IPS DF 6.9 (cell line): ENCODE results near the gene FUT7.

Source experiments
- DNase-seq: peaks from one replicate; pipeline ENCODE4 v3.0.0-alpha.2; 2013; ENCODE audit warnings: low read depth, low spot score
- H3K27ac ChIP-seq: one replicate; pipeline ENCODE4 v1.5.1; 2013; ENCODE audit warnings: low read length, control low read depth
- H3K27me3 ChIP-seq: 2 replicates; pipeline ENCODE4 v1.6.1; 2013; ENCODE audit warnings: mild to moderate bottlenecking, low read length; ENCODE audit not compliant: control insufficient read depth, insufficient read depth
- H3K36me3 ChIP-seq: 2 replicates; pipeline ENCODE4 v1.6.1; 2013; ENCODE audit warnings: low read length; ENCODE audit not compliant: control insufficient read depth, insufficient read depth
- H3K4me1 ChIP-seq: 2 replicates; pipeline ENCODE4 v1.6.1; 2013; ENCODE audit warnings: low read length; ENCODE audit not compliant: control insufficient read depth, insufficient read depth
- H3K4me3 ChIP-seq: 2 replicates; pipeline ENCODE4 v1.5.1; 2013; ENCODE audit warnings: mild to moderate bottlenecking, low read length
- H3K9me3 ChIP-seq: 2 replicates; pipeline ENCODE4 v1.6.1; 2013; ENCODE audit warnings: low read length, inconsistent platforms; ENCODE audit not compliant: control insufficient read depth, insufficient read depth
- WGBS: extraction: QIAGEN DNeasy Blood & Tissue Kit; methylation state at CpG from one replicate; pipeline ENCODE4 v1.1.7; 2013; ENCODE audit warnings: mixed read lengths, missing lambda C conversion rate; ENCODE audit not compliant: insufficient read length, insufficient coverage; 5-methylcytosine and 5-hydroxymethylcytosine counted together

Gene FUT7

DNA sequence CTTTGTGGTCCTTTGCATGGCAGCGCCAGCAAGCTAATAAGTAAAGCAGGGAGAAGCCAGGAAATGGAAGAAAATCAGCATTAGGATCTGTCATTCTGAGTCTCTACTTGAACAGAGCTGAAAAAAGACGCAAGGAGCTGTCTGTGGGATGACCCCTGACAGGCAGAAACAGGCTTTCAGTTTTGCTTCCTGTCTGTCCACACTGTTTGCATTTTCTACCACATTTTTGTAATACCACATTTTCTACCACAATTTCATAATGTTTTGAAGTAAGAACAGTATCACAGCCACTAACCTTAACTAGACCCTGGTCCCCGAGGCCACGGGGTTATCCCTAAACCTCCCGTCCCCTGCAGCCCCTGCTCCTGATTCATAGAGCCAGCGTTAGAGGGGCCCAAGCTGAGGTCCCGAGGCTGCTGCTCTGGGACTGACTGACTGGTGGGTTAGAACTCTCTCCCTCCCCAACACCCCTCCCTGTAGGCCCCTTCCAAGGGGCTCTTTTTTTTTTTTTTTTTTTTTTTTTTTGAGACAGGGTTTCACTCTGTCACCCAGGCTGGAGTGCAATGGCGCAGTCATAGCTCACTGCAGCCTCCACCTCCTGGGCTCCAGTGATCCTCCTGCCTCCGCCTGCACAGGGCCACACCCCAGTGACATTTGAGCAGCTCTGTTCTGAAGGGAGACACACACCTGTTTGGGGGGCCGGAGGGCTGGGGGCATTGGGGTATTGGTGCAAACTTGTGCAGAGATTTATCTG is 31.5 kb downstream of the FUT7 start:
- H3K36me3 ChIP-seq = no peaks in the 10 kb centered on the region
- H3K9me3 ChIP-seq = no peaks in the 10 kb centered on the region
- H3K4me3 ChIP-seq = no peak overlapping the region
- H3K4me1 ChIP-seq = peaks cover 11% of the 10 kb centered on the region
- DNase-seq = no peak
- H3K27me3 ChIP-seq = no peaks in the 10 kb centered on the region; the same call in 1 of the 2 replicates
- WGBS = no CpG with 5 or more reads among the region's 10 CpGs
- H3K27ac ChIP-seq = no peak overlapping the region

GRCh38 chr9:136997830-136998234 is 34.1 kb downstream of the FUT7 start:
- DNase-seq = no peak
- WGBS = no CpG with 5 or more reads among the region's 18 CpGs
- H3K27ac ChIP-seq = no peak overlapping the region
- H3K4me1 ChIP-seq = peaks cover 17% of the 10 kb centered on the region
- H3K9me3 ChIP-seq = no peaks in the 10 kb centered on the region
- no peak overlapping the region for H3K4me3 ChIP-seq
- no peaks in the 10 kb centered on the region; the same call in 1 of the 2 replicates for H3K27me3 ChIP-seq
- H3K36me3 ChIP-seq = no peaks in the 10 kb centered on the region; the same call in 1 of the 2 replicates

DNA sequence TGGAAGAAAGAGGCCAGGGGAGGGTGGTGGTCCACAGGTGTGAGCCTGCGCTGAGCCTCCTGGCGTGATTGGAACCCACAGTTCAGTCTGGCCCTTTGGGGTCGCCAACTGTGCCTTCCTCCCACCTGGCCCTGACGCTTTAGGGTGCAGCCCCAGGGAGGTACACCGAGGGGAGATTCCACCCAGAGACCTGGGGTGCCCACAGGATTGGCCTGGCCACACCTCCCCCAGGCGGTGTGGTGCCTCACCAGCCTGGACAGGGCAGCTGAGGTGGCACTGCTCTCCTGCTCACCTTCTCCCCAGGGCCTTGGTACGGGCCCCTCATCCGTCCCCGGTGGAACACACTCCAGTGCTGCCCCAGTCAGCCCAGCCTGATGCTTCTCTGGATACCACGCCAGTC is 34.5 kb downstream of the FUT7 start:
- no peak overlapping the region for H3K27ac ChIP-seq
- WGBS = no CpG with 5 or more reads among the region's 10 CpGs
- H3K9me3 ChIP-seq = no peaks in the 10 kb centered on the region
- H3K4me3 ChIP-seq = no peak overlapping the region
- no peaks in the 10 kb centered on the region; the same call in 1 of the 2 replicates for H3K27me3 ChIP-seq
- no peak for DNase-seq
- no peaks in the 10 kb centered on the region; the same call in 1 of the 2 replicates for H3K36me3 ChIP-seq
- H3K4me1 ChIP-seq = peaks cover 18% of the 10 kb centered on the region

- H3K27me3 ChIP-seq = no peaks in the 10 kb centered on the region; the same call in 1 of the 2 replicates
- WGBS = no CpG with 5 or more reads among the region's 35 CpGs
- no peak within 1 kb of the TSS for H3K4me3 ChIP-seq
- H3K9me3 ChIP-seq = no peaks in the 10 kb centered on the region
- H3K36me3 ChIP-seq = no peaks in the 10 kb centered on the region; the same call in 1 of the 2 replicates
- no peak within 1 kb of the TSS for H3K27ac ChIP-seq
- peaks cover 18% of the 10 kb centered on the region for H3K4me1 ChIP-seq
- DNase-seq = no peak
These were observed 35.3 kb downstream of the FUT7 start, which contains the start of gene CLIC3 for GRCh38 chr9:136996361-136997292. Gene CLIC3, minus strand, starts transcription at chr9:136996568. Its CDS starts 25 bp downstream, at chr9:136996543.

- Histone ChIP-seq H3K4me3 (no peak overlapping the region), H3K27ac (no peak overlapping the region), H3K4me1 (peaks cover 18% of the 10 kb centered on the region), H3K9me3 (no peaks in the 10 kb centered on the region), H3K27me3 (no peaks in the 10 kb centered on the region; the same call in 1 of the 2 replicates), H3K36me3 (no peaks in the 10 kb centered on the region; the same call in 1 of the 2 replicates)
- no CpG with 5 or more reads among the region's 12 CpGs for WGBS
- DNase-seq = no peak
These were observed 36.0 kb downstream of the FUT7 start for GRCh38 chr9:136995772-136996311.

GRCh38 chr9:136995362-136995761 is 36.5 kb downstream of the FUT7 start:
- Histone ChIP-seq H3K27me3 (no peaks in the 10 kb centered on the region; the same call in 1 of the 2 replicates), H3K36me3 (no peaks in the 10 kb centered on the region; the same call in 1 of the 2 replicates), H3K4me3 (no peak overlapping the region), H3K9me3 (no peaks in the 10 kb centered on the region), H3K4me1 (peaks cover 18% of the 10 kb centered on the region), H3K27ac (no peak overlapping the region)
- WGBS = no CpG with 5 or more reads among the region's 30 CpGs
- DNase-seq = no peak

GRCh38 chr9:136994888-136995230 is 37.0 kb downstream of the FUT7 start:
- H3K9me3 ChIP-seq = no peaks in the 10 kb centered on the region
- DNase-seq = no peak
- H3K27me3 ChIP-seq = no peaks in the 10 kb centered on the region; the same call in 1 of the 2 replicates
- H3K4me3 ChIP-seq = peak overlapping the region; percentile 31
- no peaks in the 10 kb centered on the region; the same call in 1 of the 2 replicates for H3K36me3 ChIP-seq
- H3K27ac ChIP-seq = no peak overlapping the region
- H3K4me1 ChIP-seq = peaks cover 18% of the 10 kb centered on the region
- WGBS = no CpG with 5 or more reads among the region's 40 CpGs

- H3K36me3 ChIP-seq = no peaks in the 10 kb centered on the region; the same call in 1 of the 2 replicates
- no peak overlapping the region for H3K27ac ChIP-seq
- H3K4me3 ChIP-seq = peak overlapping the region; percentile 31; the same call in 1 of the 2 replicates
- no peak for DNase-seq
- H3K4me1 ChIP-seq = peaks cover 18% of the 10 kb centered on the region
- no peaks in the 10 kb centered on the region; the same call in 1 of the 2 replicates for H3K27me3 ChIP-seq
- no peaks in the 10 kb centered on the region for H3K9me3 ChIP-seq
- no CpG with 5 or more reads among the region's 54 CpGs for WGBS
These were observed 37.6 kb downstream of the FUT7 start for GRCh38 chr9:136994180-136994887.

DNA sequence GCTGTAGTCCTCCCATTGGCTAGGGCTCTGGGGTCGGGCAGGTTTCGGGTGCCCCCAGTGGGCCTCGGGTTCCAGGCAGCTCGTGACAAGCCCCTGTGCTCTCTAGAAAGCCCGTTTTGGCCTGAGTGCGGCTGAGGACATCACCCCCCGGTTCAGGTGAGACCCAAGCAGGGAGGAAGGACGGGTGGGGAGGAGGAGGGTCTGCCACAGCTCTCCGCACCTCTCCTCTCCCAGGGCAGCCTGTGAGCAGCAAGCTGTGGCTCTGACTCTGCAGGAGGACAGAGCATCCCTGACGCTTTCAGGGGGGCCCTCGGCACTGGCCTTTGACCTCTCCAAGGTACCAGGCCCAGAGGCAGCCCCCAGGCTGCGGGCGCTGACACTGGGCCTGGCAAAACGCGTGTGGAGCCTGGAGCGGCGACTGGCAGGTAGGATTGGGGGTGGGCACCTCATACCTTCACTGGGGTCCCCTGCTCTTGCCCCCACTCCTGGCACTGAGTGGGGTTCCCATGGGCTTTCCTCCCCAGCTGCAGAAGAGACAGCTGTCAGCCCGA is 39.0 kb downstream of the FUT7 start:
- H3K36me3 ChIP-seq = no peaks in the 10 kb centered on the region; the same call in 1 of the 2 replicates
- H3K4me1 ChIP-seq = peaks cover 18% of the 10 kb centered on the region
- H3K9me3 ChIP-seq = no peaks in the 10 kb centered on the region
- no peak for DNase-seq
- no CpG with 5 or more reads among the region's 18 CpGs for WGBS
- H3K27me3 ChIP-seq = no peaks in the 10 kb centered on the region; the same call in 1 of the 2 replicates
- H3K27ac ChIP-seq = no peak overlapping the region
- peak overlapping the region; percentile 75; the same call in 1 of the 2 replicates for H3K4me3 ChIP-seq
